ENCODE data around the gene NBEA.
"Not testable (repeated sequence)": the region's sequence is repeated elsewhere in the genome, so short reads cannot be mapped to it uniquely, and the experiment has no call there.

The NBEA gene

GRCh38 chr13:34990399-34991214 lies 48.5 kb downstream of the NBEA start:
- TF ChIP-seq CTCF (conservative IDR thresholded peaks at IDR 0.05): no peak
- H3K27ac ChIP-seq: no peak overlapping the region

GRCh38 chr13:34993470-34993869 lies 51.4 kb downstream of the NBEA start:
- no peak for TF ChIP-seq CTCF (conservative IDR thresholded peaks at IDR 0.05)
- H3K27ac ChIP-seq: no peak overlapping the region

GRCh38 chr13:35003734-35004133 lies 61.7 kb downstream of the NBEA start:
- not testable (repeated sequence) for H3K27ac ChIP-seq

GRCh38 chr13:35005051-35005450 lies 63.0 kb downstream of the NBEA start:
- no peak overlapping the region for H3K27ac ChIP-seq
- TF ChIP-seq CTCF (conservative IDR thresholded peaks at IDR 0.05): no peak

GRCh38 chr13:35014606-35015213 lies 72.6 kb downstream of the NBEA start:
- H3K27ac ChIP-seq: no peak overlapping the region

GRCh38 chr13:35016362-35017112 lies 74.5 kb downstream of the NBEA start:
- no peak overlapping the region for H3K27ac ChIP-seq
- TF ChIP-seq CTCF (conservative IDR thresholded peaks at IDR 0.05): no peak

More at GRCh38 chr13:35014606-35015213, 72.6 kb downstream of the NBEA start:
- TF ChIP-seq CTCF (conservative IDR thresholded peaks at IDR 0.05): no peak

GRCh38 chr13:35025314-35025713 lies 83.2 kb downstream of the NBEA start:
- no peak for TF ChIP-seq CTCF (conservative IDR thresholded peaks at IDR 0.05)
- H3K27ac ChIP-seq: no peak overlapping the region
